HG03432 (cell line): Measurements from ENCODE around the gene GPR39.

Experiments used
- ATAC-seq: cut with Tn5 transposase; IDR thresholded peaks from one replicate; pipeline ENCODE4 v1.9.1; 2021; ENCODE audit warnings: mild to moderate bottlenecking, moderate library complexity; ENCODE audit not compliant: unreplicated experiment

The GPR39 gene

DNA sequence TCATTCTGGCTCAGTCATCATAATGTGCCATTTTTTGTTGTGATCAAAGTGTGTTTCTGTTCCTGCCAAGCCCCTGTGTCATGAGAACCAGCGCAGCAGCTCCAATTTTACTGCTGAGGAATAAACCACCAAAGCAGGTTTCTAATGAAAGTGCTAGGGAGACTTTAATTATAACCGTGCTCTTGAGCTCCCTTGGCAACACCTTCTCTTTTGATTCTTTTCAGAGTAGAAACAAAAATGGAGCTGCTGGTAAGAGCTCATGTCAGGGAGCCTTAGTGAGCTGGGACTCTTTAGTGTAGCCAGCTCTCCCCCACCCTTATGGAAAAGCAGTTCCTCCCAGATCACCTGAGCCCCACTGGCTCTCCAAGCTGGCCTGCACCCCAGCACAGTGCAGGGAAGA lies 179.1 kb downstream of the GPR39 start:
- no peak for ATAC-seq

DNA sequence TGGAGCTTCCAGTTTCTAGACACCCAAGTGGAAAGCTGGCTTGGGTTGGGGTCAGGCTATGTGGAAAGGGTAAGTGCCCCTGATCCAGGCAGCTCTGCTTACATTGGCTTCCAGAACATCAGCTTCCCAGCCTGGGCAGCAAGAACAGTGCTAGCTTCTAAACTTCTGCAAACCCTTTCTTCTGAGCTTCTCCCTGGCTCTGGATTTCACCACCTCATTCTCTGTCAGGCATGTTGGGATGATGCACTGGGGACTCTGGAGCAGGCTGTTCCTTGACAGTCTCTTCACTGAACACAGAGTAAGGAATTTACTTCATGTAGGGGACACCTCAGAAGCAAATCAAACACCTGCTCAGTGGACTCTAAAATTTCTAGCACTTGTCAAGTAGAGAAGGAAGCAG lies 180.6 kb downstream of the GPR39 start:
- ATAC-seq, result no peak

DNA sequence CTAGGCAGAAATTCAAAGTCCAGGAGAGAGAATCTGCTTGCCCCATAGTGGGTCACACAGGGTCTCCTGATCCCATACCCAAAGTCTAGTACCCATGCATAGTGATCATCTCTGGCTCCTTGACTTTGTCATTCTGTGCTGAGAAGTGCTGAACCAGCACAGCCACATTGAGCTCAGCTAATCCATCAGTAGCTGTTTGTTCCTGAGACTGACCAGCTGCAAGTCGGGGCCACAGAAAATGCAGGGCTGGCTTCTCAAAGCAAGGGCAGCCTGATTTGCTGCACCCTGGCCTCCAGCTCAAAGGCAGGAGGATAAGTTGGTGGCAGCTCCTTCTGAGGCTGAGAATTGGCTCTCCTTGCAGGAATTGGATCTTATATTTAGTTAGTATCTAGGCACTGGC lies 181.2 kb downstream of the GPR39 start:
- ATAC-seq, result no peak

DNA sequence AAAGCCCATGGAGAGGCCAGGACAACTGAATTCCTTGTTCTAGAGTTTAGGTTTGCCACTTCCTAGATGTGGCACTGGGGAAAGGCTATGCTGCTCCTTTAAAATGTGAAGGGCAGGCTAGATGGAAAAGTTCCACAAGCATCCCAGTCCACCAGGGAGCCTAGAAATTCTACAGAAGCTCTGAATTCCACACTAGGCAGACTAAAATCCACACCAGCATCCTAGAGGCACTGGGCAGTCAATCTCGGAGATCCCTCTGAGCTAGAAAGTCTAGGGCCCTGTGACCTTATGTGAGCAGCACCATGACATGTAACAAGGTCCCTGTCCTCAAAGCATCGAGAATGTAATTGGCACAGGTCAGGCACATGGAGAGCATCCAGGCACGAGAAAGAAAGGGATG lies 181.9 kb downstream of the GPR39 start:
- no peak for ATAC-seq

DNA sequence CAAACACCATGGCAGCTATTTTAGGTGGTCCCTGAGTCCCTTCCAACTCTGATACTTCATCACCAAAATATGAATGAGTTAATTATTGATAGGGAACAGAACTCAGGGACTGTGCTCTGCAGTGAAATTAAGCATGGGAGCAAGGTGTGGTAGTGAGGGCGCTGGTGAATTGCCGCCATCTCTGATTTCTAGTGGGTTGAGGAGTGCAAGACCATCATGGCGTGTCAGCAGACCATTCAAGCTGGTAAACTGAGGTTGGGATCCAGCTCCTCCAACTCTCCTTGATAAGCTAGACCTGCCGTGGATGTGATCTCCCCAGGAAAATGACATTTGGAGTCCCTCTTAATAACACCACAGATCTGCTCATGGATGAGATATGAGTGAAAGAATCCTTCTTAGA lies 183.0 kb downstream of the GPR39 start:
- no peak for ATAC-seq

DNA sequence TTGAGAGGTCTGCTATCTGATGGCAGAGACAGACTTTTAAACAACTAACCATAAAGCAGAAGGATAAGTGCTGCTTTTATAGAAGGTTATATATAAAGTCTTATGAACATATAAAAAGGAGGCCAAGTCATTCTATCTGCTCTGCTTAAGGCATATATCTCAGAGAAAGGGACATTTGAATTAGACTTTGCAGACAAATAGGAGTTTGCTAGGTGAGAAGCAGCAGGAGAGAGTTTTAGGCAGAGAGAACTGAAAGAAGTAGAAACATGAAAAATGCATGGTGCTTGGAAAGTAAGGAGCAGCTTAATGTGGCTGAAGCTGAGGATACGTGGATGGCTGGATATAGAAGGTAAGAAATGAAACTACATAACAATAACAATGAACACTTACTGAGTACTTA lies 188.0 kb downstream of the GPR39 start:
- no peak for ATAC-seq

DNA sequence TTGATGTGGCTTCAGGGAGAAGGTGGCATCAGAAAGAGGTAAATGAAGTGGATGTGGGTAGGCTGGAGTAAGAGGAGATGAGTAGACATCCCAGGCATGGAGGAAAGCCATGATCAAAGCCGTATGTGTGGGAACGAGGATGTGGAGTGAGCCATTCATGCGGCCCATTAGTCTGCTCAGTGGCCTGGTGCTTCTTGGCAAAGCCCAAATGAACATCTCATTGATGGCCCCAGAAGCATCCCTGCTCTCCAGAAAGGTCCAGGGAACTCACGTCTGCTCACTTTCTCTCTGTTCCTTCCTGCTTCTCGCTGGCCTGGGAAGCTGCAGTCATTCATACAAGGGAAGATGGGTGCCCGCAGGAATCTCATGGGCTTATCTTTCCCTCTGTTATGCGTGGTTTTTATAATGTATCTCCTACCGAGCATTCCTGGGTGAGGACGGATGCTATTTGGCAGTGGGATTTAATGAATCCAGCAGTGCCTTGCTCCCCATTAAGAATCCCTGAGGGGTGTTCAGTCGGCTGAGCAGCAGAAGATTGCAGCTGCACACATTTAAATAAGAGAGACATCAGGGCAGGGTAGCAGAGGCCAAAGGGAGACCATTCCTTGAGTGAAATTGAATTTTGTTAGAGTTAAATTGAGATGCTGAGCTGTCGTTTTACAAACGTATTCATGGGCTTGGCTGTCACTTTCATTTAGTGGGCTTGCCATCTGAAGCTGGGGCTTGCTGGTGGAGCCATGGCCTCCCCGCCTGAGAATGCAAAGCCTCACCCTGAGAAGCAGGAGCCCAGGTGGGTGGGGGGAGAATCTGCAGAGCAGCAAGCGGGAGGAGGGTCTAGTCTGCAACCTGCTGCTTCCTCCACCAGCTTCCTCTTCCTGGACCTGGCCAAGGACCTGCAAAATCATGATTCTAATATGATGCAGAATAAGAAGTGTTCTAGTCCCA lies 188.9 kb downstream of the GPR39 start:
- ATAC-seq, result no peak

DNA sequence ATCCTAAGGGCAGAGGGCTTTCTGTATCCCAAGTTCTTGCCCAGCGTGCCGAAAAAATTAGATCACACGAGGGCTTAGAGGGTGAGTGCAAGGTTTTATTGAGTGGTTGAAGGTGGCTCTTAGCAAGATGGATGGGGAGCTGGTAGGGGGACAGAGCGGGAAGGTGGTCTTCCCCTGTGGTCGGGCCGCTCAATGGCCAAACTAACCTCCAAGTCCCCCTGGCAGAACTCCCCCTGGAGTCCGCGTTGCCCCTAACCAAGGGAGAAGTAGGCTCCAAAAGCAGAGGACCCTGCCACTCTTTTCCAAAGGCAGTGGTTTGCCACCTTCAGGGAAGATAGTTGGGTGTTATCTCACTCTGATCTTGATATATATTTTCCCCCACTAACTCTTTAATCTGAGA lies 190.0 kb downstream of the GPR39 start:
- ATAC-seq, result no peak

DNA sequence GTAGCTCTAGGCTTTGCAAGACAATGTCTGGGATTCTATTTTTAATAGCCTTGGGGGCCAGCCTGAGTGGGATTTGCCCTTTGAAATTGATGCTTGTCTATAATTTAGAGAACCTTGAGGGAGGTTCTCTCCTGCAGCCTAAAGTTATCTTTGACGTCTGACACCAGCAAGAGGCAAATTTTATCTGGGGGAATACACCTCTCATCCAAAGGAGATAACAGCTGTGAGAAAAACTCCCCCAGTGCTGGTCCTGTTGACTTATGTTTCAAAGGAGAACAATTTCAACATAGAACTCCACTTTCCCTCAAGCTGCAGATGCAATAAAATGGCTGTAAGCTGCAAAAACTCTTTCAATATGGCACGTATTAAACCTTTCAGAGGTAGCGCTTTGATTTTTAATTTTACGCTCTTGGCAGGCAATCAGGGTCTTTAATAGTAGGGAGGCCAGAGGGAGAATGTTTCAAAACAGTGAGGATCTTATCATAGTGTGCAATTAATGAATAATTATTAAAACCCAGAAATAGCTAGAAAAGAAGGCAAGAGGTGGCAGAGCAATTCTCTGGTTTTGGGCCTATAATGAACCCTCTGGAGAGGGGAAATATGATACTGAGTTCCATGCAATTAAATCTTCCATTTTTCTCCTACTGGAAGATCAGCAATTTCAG lies 191.0 kb downstream of the GPR39 start:
- ATAC-seq, result no peak

DNA sequence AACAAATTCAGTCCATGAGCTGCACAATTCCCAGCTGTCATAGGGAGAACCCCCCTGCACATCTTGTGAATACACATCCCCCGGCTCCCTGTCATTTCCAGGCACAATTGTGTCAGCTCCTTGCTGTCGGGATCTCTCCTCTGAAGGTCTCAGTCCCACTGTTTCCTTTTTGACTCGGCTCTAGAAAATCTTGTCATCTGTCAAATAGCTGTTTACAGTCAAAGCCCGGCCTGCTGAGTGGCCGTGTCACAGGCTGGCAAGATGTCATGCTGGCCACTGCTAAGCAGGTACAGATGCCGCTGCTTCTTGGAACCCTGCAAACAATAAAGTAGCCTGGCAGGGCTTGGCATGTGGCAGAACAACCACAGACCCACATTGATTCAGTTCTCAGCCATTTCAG lies 191.7 kb downstream of the GPR39 start:
- ATAC-seq, result no peak

DNA sequence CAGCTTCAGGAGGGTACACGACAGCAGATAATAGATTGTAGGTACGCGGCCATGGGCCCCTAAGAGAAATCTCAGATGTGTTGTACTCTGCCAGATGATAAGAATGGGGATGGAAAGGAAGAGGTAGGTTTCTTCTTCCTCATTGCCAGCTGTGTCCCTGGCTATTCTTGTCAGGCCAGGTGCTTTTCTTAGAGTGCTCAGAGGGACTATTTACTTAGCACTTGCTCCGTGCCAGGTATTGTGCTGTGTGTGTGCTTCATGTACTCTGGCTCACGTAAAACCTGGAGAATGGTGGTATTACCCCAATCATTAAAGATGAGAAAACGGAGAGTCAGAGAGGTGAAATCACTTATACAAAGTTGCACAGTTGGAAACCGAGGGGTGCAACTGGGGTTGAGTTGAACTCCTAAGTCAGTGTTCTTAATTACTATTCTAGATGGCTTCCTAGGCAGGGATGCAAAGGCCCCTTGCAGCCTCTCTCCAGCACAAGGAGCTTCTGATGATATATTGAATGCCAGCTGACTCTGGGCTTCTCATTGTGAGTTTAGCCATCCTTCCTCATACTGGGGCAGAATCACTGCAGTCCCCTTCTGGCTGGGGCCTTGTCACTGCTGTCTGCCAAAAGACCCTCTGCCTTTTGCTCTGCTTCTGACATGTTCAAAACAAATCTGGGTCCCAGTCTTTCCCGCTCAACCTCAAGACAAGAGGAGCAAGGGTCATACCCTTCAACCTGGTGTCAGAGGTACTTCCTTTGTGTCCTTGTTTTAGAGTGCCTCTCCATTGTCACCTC lies 192.7 kb downstream of the GPR39 start:
- ATAC-seq, result no peak

DNA sequence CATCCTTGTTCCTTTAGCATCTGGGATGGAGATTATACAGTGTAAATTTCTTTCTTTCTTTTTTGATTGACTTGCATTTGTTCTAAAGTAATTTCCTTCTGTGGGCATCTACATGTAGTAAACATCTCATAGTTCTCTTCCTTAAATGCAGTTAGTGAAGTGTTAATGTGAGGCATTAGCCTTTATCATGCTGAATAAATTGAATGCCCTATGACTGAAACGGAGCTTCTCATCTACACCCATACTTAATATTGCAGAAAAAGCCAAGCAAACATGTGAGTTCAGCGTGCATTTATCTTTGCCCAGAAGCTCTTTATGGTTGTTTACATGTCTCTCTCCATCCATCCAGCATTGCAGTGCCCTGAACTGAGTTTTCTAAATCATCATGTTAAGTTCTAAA lies 195.1 kb downstream of the GPR39 start:
- ATAC-seq, result no peak

DNA sequence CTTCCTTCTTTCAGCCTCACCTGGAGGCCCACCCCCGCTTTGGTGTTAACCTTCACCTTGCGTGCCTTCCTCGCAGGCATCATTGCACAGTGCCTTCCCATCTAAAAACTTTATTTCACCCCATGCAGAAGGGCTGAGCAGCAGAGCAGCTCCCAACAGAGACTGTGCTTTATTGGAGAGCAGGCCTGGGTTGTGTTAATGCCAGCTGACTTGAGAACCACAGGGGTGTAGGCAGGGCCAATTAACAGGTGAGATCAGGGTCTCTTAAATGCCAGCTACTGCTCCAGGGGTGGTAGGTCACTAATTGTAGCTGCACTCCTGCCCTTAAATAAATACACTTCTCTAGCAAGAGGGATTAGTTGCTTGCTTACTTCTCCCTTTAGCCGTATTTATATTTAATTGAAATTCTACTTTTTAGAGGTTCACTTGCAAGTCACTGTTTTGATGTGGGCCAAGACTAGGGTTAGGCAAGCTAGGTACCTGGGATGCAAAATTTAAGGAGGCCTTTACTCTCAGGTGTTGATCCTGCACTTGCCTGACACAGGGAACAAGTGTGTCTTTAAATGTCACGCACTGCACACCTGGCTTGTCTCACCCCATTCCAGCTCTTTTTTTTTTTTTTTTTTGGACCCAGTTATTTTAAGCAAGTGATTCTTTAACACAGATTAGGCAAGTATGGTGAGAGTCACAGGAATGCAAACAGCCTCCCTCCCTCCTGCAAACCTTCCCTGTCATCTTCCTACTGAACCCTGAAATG lies 198.9 kb downstream of the GPR39 start:
- ATAC-seq, result no peak

DNA sequence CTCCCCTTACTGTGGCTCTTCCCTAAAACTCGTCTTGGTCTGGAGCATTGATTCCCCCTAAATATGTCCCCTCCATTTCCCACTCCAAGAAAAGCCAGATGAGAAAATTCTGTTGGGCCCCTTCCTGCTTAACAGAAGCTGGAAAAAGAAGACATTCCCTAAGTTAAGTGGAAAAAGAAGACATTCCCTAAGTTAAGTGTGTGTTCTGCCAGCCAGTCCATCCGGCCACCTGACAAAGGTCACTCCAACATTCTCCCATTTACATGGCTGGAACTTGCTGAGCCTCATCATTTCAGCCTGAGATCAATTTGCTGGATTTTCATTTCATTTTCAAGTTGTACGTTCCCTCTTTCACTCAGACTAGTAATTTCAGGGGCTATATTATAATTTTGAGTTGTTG lies 201.4 kb downstream of the GPR39 start:
- no peak for ATAC-seq

DNA sequence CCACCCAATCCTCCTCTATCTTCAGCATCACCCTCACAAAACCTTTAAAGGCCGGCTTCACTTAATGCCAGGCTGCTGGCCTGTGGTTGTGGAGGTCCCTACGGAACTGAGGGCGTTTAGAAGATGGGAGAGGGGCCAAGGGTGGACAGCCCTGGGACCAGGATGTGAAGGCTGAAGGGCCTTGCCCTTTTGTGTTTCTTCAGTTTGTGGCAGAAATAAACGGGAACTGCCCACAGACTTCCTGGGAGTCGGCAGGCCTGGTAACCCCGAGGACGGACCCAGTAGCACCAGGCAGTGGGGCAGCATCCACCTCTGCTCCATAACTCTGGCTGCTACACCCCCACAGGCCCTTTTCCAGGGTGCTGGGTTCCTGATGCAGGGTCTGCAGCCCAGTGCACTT lies 202.1 kb downstream of the GPR39 start:
- no peak for ATAC-seq

DNA sequence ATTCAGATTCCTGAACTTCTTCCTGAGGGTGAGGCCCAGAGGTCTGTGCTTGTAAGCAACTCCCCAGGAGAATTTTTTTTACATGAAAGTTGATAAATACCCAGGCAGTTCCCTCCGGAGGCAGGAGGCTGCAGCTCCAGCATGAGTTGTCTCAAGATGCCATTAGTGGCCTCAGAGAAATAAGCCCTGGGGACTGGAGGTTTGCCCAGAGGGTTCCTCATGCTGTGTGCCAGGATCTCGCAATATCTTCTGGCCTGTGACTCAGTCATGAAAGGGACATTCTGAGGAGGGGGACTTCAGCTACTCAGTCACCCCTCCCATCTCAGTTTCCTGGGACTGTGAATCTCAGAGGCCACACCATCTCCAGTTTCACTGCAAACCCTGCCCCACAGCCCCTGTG lies 203.5 kb downstream of the GPR39 start:
- no peak for ATAC-seq

DNA sequence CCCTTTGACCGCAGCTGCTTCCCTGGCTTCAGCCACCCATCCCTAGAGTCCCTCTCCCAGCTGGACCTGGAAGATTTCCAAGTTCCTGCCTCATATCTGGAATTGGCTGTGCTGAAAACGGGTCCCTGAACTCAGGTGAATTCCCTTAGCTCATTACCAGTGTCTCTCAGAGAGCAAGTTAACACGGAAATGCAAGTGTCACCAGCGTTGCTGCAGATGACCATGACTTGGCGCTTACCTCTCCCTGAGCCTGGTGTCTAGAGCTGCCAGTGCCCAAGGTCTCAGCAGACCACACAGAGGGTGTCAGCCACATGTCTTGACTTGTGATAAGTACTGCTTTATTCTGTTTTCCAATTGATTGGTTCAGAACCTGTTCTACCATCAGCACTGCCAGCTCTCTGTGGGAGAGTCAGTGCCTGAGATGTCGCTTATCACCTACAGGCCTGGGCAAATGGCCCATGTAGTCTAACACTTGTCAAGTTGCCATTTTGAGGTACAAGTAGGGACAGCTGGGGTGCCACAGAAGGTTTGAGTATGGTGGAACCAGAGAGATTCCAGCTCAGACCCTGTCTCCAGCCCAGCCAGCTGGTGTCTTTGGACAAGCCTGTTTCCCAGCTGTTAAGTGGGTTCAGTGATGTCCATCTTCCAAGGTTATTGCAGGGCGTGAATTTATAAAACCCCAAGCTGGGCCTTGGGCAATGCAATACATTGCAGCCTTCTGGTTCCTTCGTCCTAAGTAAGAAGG lies 204.7 kb downstream of the GPR39 start:
- ATAC-seq, result no peak

DNA sequence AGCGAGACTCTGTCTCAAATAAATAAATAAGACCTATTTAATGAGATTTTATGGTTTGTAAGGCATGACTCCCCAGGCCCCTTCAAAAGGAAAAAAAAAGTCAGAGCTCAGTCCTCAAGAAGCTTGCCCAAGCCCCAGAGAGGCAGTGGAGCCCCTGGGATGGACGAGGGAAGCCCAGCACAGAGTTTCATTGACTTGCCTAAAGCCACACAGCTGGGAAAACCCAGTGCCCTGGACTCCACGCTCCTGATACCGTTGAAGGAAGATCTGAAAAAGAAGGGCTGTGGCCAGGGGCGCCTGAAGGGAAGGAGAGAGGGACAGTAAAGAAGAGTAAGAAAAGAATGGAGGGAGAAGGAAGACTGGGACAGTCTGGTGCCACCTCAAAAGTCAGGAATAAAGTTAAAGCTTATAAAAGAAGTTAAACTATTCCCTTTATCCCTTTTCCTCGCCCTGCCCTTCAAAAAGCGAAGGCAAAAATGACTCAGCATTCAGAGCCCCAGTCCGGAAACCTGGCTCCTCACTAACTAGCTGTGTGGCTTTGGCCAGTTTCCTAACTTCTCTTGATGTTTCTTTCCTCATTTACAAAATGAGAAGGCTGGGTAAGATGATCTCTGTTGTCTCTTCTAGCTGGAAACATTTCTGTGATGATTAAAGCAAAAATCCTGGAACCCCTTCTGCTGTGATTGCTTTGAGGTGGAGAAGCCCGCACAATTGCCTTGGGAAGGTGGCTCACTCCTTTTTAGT lies 206.7 kb downstream of the GPR39 start:
- ATAC-seq, result no peak

DNA sequence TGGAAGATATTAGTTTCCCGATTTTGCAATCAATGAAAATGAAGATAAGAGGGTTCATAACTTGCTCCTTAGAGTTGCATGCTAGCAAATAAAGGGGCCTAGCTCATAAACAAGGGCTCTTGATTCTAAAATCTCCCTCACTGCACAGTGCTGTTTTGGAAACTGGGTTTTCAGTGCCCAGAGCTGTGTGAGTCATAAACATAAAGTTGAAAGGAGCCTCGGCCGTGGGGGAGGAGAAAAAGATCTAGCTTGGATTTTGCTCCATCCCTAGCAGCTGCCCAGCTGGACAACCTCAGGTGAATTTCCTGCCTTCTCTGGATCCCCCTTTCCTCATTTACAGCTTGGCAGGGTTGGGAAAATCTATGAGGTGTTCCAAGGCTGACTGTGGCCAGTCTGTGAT lies 210.9 kb downstream of the GPR39 start:
- ATAC-seq, result no peak
